NCI-H2107 treated with DMSO at 0.1 percent for 48 hours (cell line): ENCODE measurements around the gene GARIN3.
"Not testable (repeated sequence)": the region's sequence is repeated elsewhere in the genome, so short reads cannot be mapped to it uniquely, and the experiment has no call there.

Experiments
- DNase-seq: peaks from one replicate; lab custom pipeline; 2025; ENCODE audit not compliant: unreplicated experiment; lab: John Stamatoyannopoulos, UW

The GARIN3 gene

DNA sequence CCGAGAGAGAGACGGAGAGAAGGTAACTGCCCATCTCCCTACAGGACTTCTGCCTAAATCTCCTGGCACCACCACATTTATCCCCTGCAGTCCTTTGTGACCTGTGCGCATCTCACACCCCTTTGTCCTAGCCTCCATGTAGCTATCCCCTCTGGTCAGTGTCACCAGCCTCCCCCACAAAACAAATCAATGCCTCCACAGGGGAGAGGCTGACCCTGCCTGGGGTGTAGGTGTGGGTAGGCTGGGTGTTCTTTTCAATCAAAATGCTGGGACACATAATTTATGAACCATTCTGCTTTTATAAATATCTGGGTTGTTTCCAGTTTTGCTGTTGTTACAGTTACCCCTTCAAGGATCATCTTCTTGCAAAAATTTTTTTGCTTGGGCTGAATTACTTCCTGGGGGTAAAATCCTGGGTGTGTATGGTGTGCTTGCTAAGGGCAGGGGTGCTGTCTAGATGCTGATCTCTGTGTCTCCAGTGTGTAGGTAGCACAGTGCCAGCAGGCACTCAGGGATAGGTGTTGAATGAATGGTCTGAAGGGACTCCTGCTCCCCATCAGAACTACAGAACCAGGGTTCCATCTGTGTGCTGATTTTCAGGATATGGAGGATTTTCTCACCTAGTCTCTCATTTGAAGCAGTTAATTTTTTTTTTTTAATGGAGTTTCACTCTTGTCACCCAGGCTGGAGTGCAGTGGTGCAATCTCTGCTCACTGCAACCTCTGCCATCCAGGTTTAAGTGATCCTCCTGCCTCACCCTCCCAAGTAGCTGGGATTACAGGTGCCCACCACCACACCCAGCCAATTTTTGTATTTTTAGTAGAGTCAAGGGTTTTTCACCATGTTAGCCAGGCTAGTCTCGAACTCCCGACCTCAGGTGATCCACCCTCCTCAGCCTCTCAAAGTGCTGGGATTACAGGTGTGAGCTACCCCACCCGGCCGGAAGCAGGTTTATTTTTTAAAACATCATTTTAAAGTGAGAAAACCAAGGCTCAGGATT, at the start of gene GARIN3:
Gene GARIN3 (minus strand): TSS at position 51 of the 1,000 bp plus-strand sequence. CDS start 96 bp downstream, outside the sequence.
- no peak for DNase-seq

DNA sequence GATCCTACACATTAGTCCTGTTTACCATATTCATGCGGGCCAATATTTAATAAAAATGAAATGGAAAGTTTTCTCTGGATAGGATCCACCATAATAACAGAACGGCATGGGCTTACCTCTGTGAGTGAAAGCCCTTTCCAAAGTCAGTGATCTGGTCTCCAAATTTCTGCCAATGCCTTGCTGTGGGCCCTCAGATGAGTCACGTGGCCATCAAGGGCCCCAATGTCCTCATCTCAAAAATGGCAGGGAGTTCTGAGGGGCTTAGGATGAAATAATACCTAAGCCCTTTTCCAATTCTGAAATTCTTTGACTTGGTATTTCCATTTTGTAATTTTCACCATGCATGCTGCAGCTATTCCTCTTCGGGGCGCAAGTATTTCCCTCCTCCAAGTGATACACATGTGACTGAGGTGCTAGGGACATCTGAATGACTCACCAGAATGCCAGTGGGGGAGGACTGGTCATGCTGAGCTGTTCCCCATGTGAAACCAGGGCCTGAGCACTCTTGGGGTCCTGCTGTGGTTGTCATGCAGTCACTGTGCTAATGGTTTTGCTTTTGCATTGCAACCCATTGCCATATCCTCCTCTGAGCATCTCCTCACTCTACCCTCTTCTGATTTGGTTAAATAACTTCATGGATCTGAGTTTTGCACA, 49.6 kb upstream of the GARIN3 start:
- no peak for DNase-seq

DNA sequence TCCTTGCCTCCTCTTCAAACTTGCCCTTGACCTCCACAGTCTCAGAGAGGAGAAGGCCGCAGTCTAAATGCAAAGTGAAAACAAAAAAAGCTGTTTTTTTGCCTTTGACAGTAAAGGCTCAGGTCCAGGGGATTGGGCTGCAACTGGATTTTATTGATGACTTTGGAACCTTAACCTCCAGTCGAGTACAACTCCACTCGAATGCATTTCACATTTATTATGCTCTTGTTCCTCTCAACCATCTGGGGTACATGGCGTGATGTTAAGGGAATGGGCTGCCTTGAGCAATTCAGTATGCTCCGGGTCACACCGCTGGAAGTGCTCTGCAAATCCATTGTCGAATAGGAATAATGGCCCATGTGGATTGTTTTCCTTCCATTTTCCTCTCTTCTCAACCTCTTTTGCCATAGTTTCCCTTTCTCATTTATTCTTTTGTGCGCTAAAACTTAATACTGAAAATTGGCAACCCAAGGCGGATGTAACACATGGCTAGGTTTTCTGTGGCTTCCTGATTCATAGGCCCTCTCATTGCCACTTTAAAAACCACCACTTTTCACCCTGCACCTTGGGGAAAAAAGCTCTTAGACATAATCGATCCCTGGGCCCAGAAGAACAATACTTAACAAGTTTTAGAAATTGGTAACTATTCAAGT, 48.9 kb upstream of the GARIN3 start:
- no peak for DNase-seq

DNA sequence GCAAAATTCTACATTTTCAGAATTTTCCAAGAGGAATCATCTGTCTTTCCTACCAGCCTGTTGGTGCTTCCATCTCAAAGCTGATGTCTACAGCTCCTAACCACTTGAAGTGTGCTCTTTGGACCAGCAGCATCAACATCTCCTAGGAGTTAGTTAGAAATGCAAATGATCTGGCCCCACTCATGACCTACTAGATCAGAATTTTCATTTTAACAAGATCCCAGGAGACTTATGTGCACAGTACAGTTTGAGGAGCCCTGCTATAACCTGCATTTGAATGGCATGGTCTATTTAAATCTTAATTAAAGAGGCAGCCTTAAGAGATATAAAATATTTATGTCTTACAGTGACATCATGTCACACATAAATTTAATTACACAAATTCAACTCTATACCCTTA, 48.4 kb upstream of the GARIN3 start:
- no peak for DNase-seq

DNA sequence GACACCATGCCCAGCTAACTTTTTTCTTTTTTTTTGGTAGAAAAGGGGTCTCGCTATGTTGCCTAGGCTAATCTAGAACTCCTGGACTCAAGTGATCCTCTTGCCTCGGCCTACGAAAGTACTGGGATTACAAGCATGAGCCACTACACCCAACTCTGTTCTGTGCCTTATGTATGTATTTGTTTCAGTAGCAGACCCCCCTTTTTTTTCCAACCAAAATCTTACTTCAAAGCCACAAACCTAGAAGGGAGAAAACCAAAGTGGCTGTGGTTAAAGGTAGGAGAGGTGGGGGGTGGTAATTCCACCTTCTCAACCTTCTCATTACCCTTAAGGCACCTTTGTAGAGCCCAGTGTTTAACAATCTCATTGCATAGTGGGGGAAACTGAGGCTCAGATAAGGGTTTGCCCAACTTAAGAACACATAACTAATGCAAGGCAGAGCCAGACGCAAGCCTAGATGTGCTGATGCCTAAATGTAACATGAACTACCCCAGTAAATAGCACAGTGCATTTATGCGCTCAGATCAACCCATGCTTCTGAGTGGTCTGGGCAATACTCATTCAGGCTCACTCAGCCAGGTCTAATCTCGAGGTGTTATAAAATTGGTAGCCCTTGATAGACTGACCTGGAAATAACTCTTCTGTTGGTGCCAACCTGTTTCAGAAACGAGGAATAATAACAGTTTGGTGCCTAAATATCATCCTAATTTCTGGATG, 47.6 kb upstream of the GARIN3 start:
- DNase-seq: no peak

DNA sequence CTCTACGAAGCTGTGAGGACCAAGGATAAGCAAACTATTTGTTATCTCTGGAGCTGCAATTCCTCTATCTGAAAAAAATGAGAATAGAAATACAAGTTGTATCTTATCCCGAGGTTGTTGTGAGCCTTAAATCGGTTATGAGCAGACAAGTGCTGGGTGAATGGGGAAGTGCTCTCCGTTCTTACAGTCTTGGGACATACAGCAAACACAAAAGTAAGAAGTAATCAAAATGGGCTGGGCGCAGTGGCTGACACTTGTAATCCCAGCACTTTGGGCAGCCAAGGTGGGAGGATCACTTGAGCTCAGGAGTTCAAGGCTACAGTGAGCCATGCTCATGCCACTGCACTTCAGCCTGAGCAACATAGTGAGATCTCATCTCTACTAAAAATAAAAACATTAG, 46.2 kb upstream of the GARIN3 start:
- no peak for DNase-seq

DNA sequence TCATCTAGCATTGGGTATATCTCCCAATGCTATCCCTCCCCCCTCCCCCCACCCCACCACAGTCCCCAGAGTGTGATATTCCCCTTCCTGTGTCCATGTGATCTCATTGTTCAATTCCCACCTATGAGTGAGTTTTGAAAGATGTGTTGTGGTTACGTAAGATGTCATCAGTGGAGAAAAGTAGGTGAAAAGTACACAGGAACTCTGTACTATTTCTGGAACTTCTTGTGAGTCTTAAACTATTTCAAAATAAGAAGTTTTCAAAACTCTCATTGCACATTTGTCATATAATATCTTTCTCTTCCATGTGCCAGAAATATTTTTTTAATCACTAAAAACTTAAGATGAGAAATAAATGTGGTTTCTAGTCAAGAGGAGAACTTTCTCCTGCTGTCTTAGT, 44.6 kb upstream of the GARIN3 start:
- DNase-seq: not testable (repeated sequence)

DNA sequence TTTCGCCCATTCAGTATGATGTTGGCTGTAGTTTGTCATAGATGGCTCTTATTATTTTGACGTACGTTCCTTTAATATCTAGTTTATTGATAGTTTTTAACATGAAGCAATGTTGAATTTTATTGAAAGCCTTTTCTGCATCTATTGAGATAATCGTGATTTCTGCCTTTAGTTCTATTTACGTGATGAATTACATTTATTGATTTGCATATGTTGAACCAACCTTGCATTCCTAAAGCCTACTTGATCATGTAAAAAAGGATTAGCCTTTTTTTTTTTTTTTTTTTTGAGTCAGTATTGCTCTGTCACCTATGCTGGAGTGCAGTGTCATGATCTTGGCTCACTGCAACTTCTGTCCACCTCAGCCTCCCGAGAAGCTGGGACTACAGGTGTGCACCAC, 39.6 kb upstream of the GARIN3 start:
- no peak for DNase-seq

DNA sequence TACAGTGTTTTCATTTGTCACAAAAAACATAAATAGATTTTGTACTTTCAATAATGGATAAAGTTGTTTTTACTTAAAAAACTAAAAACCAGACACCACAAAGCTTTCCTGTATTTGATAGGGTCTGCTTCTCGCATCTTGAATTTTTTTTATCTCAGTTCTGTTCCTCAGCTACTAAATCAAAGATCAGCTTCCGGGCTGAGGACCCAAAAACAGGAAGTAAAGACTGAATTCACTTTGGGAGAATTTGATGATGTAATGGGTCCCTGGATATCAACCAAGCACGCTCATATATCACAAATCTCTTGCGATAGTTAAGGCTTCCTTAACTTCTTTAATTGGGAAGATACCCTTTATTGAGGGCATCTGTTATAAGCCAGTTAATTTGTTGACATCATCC, 38.7 kb upstream of the GARIN3 start:
- DNase-seq: no peak

DNA sequence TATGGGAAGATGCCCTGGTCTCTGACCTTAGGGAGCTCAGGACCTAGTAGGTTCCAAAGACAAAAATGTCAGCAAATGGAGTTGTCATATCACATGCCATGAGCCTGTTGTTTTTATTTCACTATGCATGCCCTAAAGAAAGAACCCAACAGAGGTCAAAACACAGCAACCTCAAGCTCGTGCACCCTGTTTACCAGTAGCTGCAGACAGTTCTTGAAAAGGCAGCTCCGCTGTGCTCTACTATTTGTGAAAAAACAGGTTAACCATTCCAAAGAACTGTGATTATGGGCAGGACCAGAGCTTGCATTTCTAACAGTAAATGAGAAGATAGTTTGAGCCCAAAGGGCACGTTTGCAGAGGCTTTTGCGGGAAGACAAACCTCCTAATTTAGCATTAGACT, 37.4 kb upstream of the GARIN3 start:
- no peak for DNase-seq

DNA sequence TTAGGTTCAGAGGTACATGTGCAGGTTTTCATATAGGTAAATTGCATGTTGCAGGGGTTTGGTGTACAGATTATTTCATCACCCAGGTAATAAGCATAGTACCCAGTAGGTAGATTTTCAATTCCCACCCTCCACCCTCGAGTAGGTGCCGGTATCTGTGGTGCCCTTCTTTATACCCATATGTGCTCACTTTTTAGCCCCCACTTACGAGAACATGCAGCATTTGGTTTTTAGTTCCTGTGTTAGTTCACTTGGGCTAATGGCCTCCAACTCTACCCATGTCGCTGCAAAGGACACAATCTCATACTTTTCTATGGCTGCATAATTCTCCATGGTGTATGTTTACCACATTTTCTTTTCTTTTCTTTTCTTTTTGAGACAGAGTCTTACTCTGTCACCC, 35.8 kb upstream of the GARIN3 start:
- DNase-seq: no peak

DNA sequence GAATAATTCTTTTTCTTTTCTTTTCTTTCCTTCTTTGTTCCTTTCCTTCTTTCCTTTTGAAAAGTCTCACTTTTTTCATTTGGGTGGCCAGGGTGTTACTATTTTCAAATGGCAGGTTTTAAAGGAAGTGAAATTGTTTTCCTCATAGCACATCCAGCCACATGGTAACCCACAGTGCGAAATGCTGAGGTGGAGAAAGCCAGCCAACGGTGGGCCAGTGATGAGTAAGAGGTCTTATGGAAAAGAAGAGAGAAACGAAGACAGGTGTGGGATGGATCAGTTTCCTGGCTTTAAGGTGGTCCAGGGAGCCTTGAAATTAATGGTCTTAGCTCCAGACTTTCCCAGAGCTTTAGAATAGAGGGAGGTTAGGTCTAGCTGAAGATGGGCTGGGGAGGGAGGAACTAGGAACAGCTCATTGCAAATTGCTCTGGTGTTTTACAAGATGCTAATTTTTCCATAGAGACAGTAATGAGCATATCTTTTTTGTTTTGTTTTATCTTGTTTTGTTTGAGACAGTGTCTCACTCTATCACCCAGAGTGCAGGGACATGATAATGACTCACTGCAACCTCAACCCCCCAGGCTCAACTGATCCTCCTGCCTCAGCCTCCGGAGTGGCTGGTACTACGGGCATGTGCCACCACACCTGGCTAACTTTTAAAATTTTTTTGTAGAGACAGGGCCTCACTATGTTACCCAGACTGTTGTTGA, 32.4 kb upstream of the GARIN3 start:
- no peak for DNase-seq

DNA sequence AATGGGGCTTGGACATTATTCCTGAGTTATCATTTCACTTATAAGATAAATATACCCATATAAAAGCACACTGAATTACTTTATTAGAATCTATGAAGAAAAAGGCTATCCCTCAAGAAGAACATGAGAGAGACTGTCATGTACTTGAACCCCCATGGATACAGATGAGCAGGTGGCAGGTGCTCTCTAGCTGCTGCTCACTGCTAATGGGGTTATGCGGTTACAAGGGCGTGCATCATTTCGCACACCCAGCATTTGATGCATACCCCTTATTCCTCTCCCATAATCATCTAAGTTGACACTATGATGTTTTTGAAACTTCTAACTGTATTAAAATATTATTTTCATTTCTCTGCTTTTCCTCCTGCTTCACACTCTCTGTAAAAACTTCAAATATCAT, 31.0 kb upstream of the GARIN3 start:
- no peak for DNase-seq

DNA sequence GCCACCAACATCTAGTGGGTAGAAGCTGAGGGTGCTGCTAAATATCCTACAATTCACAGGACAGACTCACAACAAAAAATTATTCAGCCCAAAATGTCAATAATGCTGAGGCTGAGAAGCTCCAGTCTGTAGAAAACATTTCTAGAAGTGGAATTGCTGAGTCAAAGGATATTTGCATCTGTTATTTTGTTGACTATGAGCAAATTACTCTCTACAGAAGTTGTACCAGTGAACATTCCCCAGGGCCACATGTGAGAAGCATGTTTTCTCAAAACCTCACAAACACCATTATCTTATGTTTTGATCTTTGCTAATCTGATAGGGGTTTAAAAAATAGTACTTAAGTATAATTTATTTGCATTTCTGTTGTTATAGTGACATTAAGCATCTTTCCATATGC, 30.0 kb upstream of the GARIN3 start:
- no peak for DNase-seq

DNA sequence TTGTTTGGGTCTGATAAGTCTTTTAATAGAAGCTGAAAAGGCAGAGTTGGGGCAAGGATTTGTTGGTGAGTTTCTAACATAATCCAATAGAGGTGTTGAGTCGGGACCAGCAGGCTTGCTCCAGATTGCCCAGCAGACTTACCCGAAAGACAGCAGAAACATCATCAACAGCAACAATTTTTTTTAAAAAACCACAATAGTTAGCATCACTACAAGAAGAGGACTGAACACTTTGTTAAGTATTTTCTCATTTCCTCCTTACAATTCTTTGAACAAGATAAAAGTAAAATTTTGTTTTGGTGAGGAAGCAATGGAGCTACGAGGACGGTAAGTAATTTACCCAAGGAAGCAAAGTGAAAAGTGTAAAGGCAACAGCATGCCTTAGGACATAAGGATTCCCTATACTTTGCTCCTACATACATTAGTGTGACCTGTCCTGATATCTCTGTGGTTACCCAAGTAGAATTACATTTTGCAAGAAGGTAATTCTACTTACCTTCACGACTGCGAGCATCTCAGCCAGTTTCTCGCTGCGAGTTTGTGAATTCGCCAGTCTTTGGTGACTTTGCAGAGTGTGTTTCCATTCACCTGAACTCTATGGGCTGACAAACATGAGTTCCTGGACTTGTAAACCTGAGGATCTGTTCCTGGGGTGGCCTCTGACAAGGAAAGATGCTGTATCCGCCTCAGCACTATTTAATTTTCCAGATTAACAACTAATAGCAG, 27.8 kb upstream of the GARIN3 start:
- DNase-seq: no peak

DNA sequence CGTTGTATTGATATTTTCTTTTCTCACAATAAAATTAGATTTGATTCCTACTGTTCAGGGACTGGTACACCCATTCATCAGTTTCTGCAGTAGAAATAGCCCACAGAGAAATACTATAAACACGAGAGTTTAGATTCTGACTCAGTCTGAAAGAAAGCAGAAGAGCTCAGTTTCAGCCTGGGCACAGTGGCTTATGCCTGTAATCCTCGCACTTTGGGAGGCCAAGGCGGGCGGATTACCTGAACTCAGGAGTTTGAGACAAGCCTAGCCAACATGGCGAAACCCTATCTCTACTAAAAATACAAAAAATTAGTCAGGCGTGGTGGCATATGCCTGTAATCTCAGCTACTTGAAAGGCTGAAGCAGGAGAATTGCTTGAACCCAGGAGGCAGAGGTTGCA, 23.2 kb upstream of the GARIN3 start:
- no peak for DNase-seq

DNA sequence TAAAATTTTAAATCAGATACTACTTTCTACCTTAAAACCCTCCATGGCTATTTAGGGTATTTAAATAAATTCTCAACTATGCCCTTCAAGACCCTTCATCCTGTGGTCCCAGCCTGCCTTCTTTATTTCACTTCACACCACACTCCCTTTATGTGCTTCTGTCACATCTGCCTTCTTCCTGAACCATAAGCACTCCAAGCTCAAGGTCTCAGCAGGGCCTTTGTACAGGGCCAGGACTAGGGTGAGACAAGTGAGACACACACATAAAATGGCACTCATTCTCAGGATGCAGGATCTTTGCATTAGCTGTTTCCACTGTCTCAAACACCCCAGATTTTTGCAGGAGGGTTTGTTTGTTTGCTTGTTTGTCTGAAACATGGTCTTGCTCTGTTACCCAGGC, 22.2 kb upstream of the GARIN3 start:
- DNase-seq: no peak

DNA sequence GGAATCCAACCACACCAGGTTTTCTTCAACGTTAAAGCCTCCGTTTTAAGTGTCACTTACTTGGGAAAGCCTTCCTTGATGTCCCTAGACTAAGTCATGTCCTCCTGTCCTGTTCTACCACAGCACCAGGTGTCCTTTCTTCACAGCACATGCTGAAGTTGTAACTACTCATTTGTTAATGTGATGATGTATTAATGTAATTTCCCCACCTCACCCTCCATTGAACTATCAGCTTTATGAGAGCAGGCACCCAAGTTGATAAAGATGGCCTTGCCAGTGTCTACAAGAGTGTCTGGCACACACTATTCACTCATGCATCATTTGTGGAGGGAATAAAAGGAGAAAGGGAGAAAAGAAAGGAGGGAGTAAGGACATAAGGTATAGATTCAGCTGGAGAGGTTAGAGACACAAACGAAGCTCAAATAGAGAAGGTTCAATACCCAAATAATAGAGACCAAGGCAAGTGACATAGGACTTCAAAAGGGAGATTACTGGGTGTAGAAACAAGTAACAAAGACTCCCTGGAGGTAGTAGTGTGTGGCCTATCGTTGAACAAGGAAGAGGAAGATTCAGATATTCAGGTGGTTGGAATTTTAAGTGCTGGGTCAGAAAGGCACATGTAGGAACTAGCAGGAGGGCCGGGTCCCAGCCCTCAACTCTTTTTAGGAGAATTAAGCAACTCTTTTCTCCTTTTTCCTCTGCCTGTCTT, 21.1 kb upstream of the GARIN3 start:
- no peak for DNase-seq

DNA sequence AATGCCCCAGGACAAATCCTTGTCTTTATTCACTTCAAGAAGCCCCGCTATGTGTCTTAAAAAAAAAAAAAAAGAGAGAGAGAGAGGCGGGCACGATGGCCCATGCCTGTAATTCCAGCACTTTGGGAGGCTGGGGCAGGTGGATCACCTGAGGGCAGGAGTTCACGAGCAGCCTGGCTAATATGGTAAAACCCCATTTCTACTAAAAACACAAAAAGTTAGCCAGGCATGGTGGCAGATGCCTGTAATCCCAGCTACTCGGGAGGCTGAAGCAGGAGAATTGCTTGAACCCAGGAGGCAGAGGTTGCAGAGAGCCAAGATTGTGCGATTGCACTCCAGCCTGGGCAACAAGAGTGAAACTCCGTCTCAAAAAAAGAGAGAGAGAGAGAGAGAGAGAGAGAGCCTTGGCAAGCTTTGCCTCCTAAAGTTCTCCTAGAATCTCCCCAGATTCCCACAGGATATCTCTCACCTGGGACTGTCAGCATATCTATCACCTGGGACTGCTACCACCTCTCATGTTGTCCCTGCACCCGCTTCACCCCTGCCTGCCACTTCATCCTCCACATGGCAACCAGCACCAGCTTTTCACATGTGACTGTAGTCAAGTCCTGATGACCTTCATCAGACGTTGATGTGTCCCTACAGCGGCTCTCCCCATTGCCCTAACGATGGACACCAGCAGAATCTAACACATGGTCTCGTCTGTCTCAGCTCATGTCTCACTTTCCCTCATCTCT, 20.4 kb upstream of the GARIN3 start:
- no peak for DNase-seq
